EH (cell line): Measurements from ENCODE around the gene S100A14.
"Not testable (repeated sequence)": the region's sequence is repeated elsewhere in the genome, so short reads cannot be mapped to it uniquely, and the experiment has no call there.

Source experiments
- DNase-seq: peaks from one replicate; pipeline ENCODE4 v3.0.0-alpha.2; 2015; ENCODE audit warnings: low read depth

S100A14 gene

GRCh38 chr1:153616144-153616916 lies at the start of gene S100A14:
Gene S100A14, minus strand, starts transcription at chr1:153616325. Its CDS starts 467 bp downstream, at chr1:153615858.
- no peak for DNase-seq

DNA sequence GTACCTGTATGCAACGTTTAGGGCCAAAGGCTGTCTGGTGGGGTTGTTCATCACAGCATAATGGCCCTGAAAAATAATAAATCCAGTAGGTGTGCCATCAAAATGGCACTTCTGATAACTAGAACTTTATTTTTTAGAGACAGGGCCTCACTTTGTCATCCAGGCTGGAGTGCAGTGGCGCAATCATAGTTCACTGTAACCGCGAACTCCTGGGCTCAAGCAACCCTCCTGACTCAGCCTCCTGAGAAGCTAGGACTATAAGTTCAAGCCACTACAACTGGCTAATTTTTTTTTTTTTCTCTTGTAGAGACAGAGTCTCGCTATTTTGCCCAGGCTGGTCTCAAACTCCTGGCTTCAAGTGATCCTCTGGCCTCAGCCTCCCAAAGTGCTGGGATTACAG lies 47.1 kb upstream of the S100A14 start:
- DNase-seq = peak; percentile 46

- no peak for DNase-seq
Observed at GRCh38 chr1:153662269-153662668, 46.1 kb upstream of the S100A14 start.

GRCh38 chr1:153661111-153661708 lies 45.1 kb upstream of the S100A14 start:
- DNase-seq = peak; percentile 28

- no peak for DNase-seq
Observed at GRCh38 chr1:153659656-153660055, 43.5 kb upstream of the S100A14 start.

DNA sequence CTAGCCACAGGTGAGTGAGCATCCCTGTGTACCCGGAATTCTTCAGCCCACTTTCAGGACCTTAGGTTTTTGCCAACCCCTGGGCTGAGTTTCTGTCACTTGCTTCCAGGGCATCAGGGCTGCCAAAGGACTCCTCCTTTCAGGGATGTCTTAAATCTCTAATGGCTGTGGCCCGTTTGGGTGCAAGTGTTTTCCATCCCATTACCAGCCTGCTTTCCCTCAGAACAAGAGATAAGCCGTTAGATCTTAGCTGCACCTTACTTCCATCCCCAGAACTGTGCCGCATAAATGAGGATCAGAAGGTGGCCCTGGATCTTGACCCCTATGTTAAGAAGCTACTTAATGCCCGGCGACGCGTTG lies 43.0 kb upstream of the S100A14 start:
- no peak for DNase-seq

DNA sequence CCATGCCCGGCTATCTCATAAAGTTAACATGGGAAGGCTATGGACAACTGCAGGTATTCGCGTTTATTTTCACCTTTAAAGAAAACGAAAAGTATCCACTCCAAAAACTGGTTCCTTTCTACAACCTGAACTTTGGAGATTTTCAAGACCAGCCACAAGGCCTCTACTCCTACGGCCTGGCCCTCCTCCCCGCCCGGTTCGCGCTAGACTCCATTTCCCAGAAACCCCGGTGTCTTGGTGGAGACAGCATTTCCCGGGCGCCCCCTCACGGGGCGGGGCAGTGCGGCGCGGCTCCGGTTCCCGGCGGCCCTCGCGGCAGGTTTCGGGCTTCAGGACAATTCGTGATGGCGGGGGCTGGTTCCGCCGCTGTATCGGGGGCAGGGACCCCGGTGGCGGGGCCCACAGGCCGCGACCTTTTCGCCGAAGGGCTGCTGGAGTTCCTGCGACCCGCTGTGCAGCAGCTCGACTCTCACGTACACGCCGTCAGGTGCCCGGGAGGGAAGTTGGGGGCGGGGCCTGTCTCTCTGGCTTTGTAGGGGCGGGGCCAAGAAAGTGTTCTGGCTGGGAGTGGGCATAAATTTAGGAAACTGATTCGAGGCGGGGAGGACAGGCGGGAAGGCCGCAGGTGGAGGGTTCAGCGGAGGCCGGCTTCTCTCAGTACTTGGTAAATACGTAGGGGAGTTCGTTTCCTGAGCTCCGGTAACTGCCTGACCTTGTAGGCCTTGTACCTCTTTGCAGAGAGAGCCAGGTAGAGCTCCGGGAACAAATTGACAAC lies 42.5 kb upstream of the S100A14 start, which contains the start of gene SNAPIN:
Gene SNAPIN, plus strand, starts transcription at position 304 of the 775 bp plus-strand sequence. Its CDS starts 41 bp downstream, at position 345.
- DNase-seq = peak; percentile 89

- no peak for DNase-seq
Observed at GRCh38 chr1:153655333-153655732, 39.2 kb upstream of the S100A14 start.

- peak; percentile 74 for DNase-seq
Observed at GRCh38 chr1:153652805-153653500, 36.8 kb upstream of the S100A14 start.

DNA sequence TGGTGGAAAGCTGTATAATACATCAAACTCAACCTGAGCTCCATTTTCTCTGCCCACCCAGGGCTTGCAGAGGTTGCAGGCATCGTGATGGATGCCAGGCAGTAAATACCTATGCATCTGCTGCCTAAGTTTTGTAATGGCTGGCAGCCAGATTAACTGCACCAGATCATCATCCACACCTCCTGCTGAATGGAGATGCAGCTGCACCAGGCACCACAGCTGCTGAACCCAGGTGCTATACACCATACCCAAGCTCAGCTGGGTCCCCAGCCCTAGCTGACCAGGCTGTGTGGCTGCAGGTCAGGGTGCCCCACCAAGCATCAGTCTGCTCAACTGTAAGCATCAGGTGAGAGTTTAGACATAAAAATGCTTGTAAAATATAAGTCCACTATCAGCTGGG lies 35.6 kb upstream of the S100A14 start:
- no peak for DNase-seq

GRCh38 chr1:153649863-153650235 lies 33.7 kb upstream of the S100A14 start:
- no peak for DNase-seq

DNA sequence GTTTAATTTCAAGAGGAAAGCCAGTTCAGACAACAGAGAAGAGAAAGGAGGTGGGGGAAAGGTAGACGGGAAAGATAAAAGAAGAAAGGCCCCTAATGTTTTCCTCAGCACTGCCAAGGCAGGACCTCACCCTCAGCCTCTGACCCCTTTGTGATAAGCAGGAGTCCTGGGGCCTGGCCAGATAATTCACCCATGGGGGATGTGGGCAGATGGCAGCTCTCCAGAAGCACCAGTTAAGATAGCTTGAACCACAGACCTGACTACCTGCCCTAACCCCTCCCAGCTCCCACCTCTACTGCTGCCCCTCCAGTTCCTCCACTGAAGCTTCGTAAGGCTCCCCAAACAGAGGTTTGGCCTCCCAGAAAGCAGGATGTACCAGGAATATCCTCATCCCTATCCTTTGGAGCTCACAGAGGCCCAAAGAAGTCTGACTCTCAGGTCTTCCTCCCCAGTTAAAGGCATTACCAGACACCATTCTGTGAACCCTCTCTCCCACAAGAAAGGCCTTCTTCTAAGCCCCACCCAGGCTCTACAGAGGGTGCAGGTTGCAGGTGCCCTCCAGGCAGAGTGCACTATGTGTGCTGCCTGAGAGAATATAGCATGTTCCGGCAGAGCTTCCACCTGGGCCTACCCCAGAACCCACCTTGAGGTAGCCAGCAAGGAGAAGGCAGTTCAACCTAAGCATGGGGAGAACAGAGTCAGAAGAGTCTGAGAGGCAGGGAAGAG lies 33.2 kb upstream of the S100A14 start:
- DNase-seq = no peak

DNA sequence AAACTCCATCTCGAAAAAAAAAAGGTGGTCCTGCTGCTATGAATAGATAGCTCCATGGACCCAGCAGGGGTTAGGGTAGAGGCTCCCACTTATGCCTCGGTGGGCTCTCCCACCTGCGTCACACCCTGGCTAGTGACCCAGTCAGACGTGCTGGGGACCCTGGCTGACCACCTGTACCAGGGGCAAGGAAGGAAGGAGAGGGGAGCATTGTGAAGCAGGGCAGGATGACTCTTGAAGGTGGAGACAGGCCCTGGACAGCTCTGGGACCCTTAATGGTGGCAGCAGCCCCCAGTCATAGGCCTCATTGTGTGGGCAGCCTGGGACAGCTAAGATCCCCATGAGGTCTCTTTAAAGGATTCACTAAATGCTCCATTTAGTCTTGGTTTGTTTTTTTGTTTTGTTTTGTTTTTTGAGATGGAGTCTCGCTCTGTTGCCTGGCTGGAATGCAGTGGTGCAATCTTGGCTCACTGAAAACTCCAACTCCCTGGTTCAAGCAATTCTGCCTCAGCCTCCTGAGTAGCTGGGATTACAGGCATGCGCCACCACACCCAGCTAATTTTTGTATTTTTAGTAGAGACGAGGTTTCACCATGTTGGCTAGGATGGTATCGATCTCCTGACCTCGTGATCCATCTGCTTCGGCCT lies 32.0 kb upstream of the S100A14 start:
- no peak for DNase-seq

DNA sequence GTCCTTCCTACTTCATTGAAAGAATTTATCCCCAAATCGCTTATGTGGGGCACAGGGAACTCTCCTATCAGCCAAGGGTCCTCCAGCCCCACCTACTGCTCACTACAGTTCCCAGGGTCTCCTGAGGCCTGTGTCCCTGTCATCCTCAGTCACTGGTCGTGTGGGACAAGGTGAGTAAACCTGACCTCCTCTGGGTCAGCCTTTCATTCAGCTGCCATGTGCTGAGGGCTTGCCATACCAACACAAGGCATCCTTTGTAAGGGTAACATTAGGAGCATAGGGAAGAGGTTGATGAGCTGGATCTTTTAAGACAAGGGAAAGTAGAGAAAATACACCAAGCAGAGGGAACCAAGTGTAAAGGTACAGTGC lies 31.2 kb upstream of the S100A14 start:
- peak; percentile 10 for DNase-seq

GRCh38 chr1:153646672-153647345 lies 30.7 kb upstream of the S100A14 start:
- DNase-seq = no peak

DNA sequence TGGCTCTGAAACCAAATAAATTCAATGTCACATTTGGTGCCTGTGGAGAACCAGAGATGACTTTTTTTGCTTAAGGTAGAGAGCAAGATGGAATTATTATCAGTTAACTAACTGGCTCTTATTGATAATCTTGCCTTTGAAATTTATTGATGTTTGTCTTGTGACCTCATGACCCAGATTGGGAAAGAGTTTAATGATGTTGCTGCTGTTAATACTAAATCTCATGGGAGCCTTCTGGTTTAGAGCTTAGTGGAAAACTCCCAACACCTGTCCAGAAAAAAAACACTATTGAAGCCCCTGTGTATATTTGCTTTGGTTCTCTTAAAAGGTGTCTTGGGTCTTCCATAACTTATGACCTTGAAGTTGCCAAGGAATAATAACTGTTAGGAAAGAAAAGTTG lies 27.7 kb upstream of the S100A14 start:
- no peak for DNase-seq

DNA sequence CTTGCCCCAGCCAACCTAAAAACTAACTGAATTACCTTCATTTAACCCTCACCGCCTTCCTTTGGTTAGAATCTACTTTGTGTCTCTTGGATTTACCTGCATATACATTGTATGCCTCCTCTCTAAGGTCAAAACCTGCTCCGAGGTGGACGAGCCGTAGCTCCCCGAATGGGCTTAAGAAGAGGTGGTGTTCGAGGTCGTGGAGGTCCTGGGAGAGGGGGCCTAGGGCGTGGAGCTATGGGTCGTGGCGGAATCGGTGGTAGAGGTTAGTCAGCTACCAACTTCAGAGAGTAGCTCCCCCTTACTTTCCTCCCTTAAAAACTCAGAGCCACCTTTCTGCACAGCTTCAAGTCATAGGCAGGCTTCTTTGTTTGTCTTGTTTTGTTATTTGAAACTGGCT lies 27.0 kb upstream of the S100A14 start:
- no peak for DNase-seq

DNA sequence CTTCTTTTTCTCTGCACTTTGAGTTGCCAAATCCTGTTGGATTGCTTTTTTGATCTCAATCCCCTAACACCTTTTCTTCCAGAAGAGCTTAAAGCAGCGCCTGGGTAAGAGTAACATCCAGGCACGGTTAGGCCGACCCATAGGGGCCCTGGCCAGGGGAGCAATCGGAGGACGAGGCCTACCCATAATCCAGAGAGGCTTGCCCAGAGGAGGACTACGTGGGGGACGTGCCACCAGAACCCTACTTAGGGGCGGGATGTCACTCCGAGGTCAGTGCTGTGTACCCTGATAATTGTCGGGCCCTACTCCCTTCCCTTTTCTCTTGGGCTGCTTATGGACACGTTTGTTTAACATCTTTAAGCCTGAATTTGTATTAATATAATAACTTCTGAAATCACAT lies 26.0 kb upstream of the S100A14 start:
- DNase-seq = no peak

GRCh38 chr1:153640861-153641260 lies 24.7 kb upstream of the S100A14 start:
- no peak for DNase-seq

DNA sequence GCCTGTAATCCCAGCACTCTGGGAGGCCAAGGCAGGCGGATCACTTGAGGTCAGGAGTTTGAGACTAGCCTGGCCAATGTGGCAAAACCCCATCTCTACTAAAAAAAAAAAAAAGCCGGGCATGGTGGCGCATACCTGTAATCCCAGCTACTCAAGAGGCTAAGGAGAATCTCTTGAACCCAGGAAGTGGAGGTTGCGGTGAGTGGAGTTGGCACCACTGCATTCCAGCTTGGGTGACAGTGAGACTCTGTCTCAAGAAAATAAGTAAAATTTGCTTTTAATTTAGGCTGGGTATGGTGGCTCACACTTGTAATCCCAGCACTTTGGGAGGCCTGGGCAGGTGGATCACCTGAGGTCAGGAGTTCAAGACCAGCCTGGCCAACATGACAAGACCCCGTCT lies 24.1 kb upstream of the S100A14 start:
- not testable (repeated sequence) for DNase-seq

GRCh38 chr1:153639280-153639679 lies 23.2 kb upstream of the S100A14 start:
- DNase-seq = no peak
